ENCODE measurements around the gene GRIK2.

- TF ChIP-seq, protein P1, sequence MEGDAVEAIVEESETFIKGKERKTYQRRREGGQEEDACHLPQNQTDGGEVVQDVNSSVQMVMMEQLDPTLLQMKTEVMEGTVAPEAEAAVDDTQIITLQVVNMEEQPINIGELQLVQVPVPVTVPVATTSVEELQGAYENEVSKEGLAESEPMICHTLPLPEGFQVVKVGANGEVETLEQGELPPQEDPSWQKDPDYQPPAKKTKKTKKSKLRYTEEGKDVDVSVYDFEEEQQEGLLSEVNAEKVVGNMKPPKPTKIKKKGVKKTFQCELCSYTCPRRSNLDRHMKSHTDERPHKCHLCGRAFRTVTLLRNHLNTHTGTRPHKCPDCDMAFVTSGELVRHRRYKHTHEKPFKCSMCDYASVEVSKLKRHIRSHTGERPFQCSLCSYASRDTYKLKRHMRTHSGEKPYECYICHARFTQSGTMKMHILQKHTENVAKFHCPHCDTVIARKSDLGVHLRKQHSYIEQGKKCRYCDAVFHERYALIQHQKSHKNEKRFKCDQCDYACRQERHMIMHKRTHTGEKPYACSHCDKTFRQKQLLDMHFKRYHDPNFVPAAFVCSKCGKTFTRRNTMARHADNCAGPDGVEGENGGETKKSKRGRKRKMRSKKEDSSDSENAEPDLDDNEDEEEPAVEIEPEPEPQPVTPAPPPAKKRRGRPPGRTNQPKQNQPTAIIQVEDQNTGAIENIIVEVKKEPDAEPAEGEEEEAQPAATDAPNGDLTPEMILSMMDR (IDR thresholded peaks at IDR 0.05; ENCODE audit: insufficient read depth, low read depth, low read length), result no peak
- no peak for TF ChIP-seq EZH2 (IDR thresholded peaks at IDR 0.05; ENCODE audit: insufficient read depth, low read length)
These were observed 41.5 kb downstream of the GRIK2 start for GRCh38 chr6:101435038-101435437.
